GM12878 (cell line): ENCODE measurements around the gene CTIF. TPM values are rescaled to one million over a fixed set of nuclear protein-coding genes. Genes with fewer than 3 reads are reported as not detected.

Source experiments
- ATAC-seq: fragments of 200-7000 bp; cut with Tn5 transposase; 3 replicates; pipeline ENCODE4 v1.9.1; 2020; ENCODE audit warnings: mild to moderate bottlenecking, moderate library complexity
- BruUV-seq: library from RNA; stranded (reverse); fragments of 400-500 nt; replicated peaks from 2 replicates; lab custom pipeline; 2021; lab: Mats Ljungman, UMichigan
- CTCF ChIA-PET: fragments of 300-600 bp; sonication (Branson Sonifier 250); formaldehyde crosslinking; extraction: SDS; loops from one replicate; lab custom pipeline; 2021; ENCODE audit warnings: inconsistent platforms; lab: Yijun Ruan, JAX
- POLR2A ChIA-PET: fragments of 350-600 bp; formaldehyde crosslinking; extraction: SDS; loops from one replicate; lab custom pipeline; 2021; ENCODE audit warnings: inconsistent platforms; lab: Charles Lee
- RAD21 ChIA-PET: fragments of 300-600 bp; sonication (Branson Sonifier 250); formaldehyde crosslinking; loops from one replicate; lab custom pipeline; 2023; ENCODE audit warnings: antibody characterized with exemption; ENCODE audit not compliant: unreplicated experiment; lab: Charles Lee
- SMC1A ChIA-PET: fragments of 300-600 bp; sonication (Branson Sonifier 250); formaldehyde crosslinking; loops from one replicate; lab custom pipeline; 2023; ENCODE audit not compliant: unreplicated experiment, uncharacterized antibody; lab: Charles Lee
- DNase-seq: peaks from one replicate; pipeline ENCODE4 v3.0.0-alpha.2; 2011; ENCODE audit warnings: low read depth, low spot score
- FAIRE-seq: peaks from 3 replicates; lab custom pipeline; 2011; peaks lifted over from hg19 to GRCh38; lab: Jason Lieb, UNC
- H2AFZ ChIP-seq: 2 replicates; pipeline ENCODE4 v1.6.0; 2011; ENCODE audit warnings: low read depth, low read length, control low read depth; ENCODE audit not compliant: control insufficient read depth
- H3K27ac ChIP-seq: 2 replicates; pipeline ENCODE4 v1.5.1; 2011; ENCODE audit warnings: control low read depth; ENCODE audit not compliant: control insufficient read depth, insufficient read depth
- H3K27me3 ChIP-seq, 2 experiments: replicated peaks in 1 of 2; 2 replicates each; pipeline versions ENCODE4 v1.6.0 to v1.6.1; 2011; ENCODE audit warnings: low read length in 1 of 2; ENCODE audit not compliant: control insufficient read depth in 2 of 2, insufficient read depth in 2 of 2
- H3K36me3 ChIP-seq, 2 experiments: 2 replicates each; pipeline ENCODE4 v1.5.1; 2011; ENCODE audit warnings: low read length in 1 of 2; ENCODE audit not compliant: control insufficient read depth in 2 of 2, insufficient read depth in 2 of 2
- H3K4me1 ChIP-seq: 2 replicates; pipeline ENCODE4 v1.6.1; 2011; ENCODE audit warnings: mild to moderate bottlenecking, low read length, moderate library complexity, mixed read lengths; ENCODE audit not compliant: control insufficient read depth, insufficient read depth
- H3K4me2 ChIP-seq: 2 replicates; pipeline ENCODE4 v1.6.0; 2011; ENCODE audit warnings: control low read depth; ENCODE audit not compliant: control insufficient read depth, insufficient read depth
- H3K4me3 ChIP-seq: fragments of 200-600 bp; sonication (generic); 2 replicates; pipeline ENCODE4 v1.5.1; 2016
- H3K79me2 ChIP-seq: 2 replicates; pipeline ENCODE4 v1.6.0; 2011; ENCODE audit warnings: low read length; ENCODE audit not compliant: control insufficient read depth, insufficient read depth
- H3K9ac ChIP-seq: 2 replicates; pipeline ENCODE4 v1.8.0; 2011; ENCODE audit warnings: low read length, control low read depth, mixed read lengths; ENCODE audit not compliant: control insufficient read depth, insufficient read depth
- H3K9me3 ChIP-seq: replicated peaks from 3 replicates; pipeline ENCODE4 v1.5.1; 2011; ENCODE audit warnings: mild to moderate bottlenecking, low read length; ENCODE audit not compliant: control insufficient read depth, insufficient read depth
- H4K20me1 ChIP-seq: 2 replicates; pipeline ENCODE4 v1.6.0; 2011; ENCODE audit not compliant: control insufficient read depth, insufficient read depth
- MXI1 ChIP-seq: fragments of 150-350 bp; IDR thresholded peaks from 2 replicates; pipeline ENCODE4 v1.6.1; 2011; ENCODE audit warnings: low read depth, mild to moderate bottlenecking, inconsistent platforms, low read length, improper control_type of control experiment
- SREBF1 ChIP-seq: IDR thresholded peaks from 2 replicates; pipeline ENCODE4 v1.6.1; 2012; ENCODE audit warnings: mild to moderate bottlenecking, low read length
- TCF3 ChIP-seq: IDR thresholded peaks from 2 replicates; pipeline ENCODE4 v1.6.1; 2012; ENCODE audit warnings: low read depth, mild to moderate bottlenecking, low read length, borderline replicate concordance; ENCODE audit not compliant: insufficient read depth
- YY1 ChIP-seq: IDR thresholded peaks from 2 replicates; pipeline ENCODE4 v1.6.1; 2011; ENCODE audit warnings: low read depth, mild to moderate bottlenecking, low read length
- ZNF622 ChIP-seq: fragments of 450-650 bp; IDR thresholded peaks from 2 replicates; pipeline ENCODE4 v1.6.1; 2017; ENCODE audit warnings: mild to moderate bottlenecking, inconsistent platforms
- WGBS: methylation state at CpG from one replicate; pipeline ENCODE4 v1.1.6; 2016; ENCODE audit warnings: low lambda C conversion rate; ENCODE audit not compliant: insufficient replicate concordance, insufficient coverage; ENCODE audit errors: missing lambda C conversion rate; 5-methylcytosine and 5-hydroxymethylcytosine counted together
- in situ Hi-C: fragments of 300-500 bp; cut with MboI; formaldehyde crosslinking; loops from 9 replicates; pipeline ENCODE4 v1.14.3; 2018; ENCODE audit warnings: mixed read lengths
- intact Hi-C: fragments of 100-400 bp; cut with micrococcal nuclease; formaldehyde crosslinking; loops from one replicate; pipeline ENCODE4 v1.14.2; 2022; ENCODE audit not compliant: unreplicated experiment
- polyA plus RNA-seq, 11 experiments: library from polyadenylated mRNA; depleted of rRNA in 4 of 11; unstranded in 6 of 11; stranded (reverse) in 5 of 11; fragments of >200 nt; fragmentation: Nextera tagmentation in 4 of 11; fragmentation: Illumina TruSeq in 1 of 11; extraction: Ambion mirVana in 4 of 11; extraction: Trizol in 1 of 11; gene quantifications; 1 replicate in 1 of 11; 2 replicates in 10 of 11; pipeline versions ENCODE4 v1.2.1 to v1.2.3, GENCODE V29; 2011 to 2016; ENCODE audit warnings: inconsistent platforms in 2 of 11, missing spikeins in 2 of 11, low read depth in 1 of 11
- total RNA-seq, 4 experiments: library from RNA; depleted of rRNA in 3 of 4; stranded (reverse); fragments of >200 nt in 3 of 4; fragmentation: Illumina TruSeq in 1 of 4; extraction: Trizol in 1 of 4; gene quantifications; 2 replicates each; pipeline versions ENCODE4 v1.2.1 to v1.2.3, GENCODE V29; 2013 to 2021
- TF ChIP-seq, protein P1 (sequence below): IDR thresholded peaks from 2 replicates; pipeline ENCODE4 v1.6.1; 2012; ENCODE audit warnings: low read length, inconsistent platforms
- TF ChIP-seq, protein P2 (sequence below): fragments of 450-650 bp; IDR thresholded peaks from 2 replicates; pipeline ENCODE4 v1.6.1; 2018; ENCODE audit warnings: borderline replicate concordance, mild to moderate bottlenecking; ENCODE audit not compliant: partially characterized antibody

Gene CTIF
- total and polyA plus RNA-seq, 10 of the 15 experiments (the other 5 are each of a cell fraction or from before 2014, with no cell fraction given), result 0.06 to 11.6 (median 2.5) TPM

DNA sequence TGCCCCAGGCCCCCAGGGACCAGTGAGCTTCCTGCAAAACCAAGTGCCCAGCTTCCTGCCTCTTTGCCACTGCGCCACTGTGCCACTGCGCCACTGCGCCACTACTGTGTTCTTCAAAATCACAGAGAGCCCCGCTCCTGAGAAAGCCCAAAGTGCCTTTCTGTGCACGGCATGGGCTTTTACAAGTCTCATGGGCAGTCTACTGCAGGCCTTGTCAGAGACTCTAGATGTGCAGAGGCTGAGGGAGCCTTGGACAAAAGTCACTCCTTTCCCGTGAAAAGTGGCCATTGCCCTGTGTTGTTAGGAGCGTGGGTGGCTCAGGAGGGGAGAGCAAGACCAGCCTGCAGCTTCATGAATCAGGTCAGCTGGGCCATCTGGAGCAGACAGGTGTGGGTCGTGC is 231.4 kb downstream of the CTIF start:
- FAIRE-seq, result no peak
- no peak overlapping the region for H3K4me3 ChIP-seq
- no peaks in the 10 kb centered on the region for H3K9me3 ChIP-seq
- H3K79me2 ChIP-seq, result no peaks in the 10 kb centered on the region
- no peak for ATAC-seq
- H3K27me3 ChIP-seq, result no peaks in the 10 kb centered on the region
- no peak for TF ChIP-seq TCF3
- H3K9ac ChIP-seq, result no peak overlapping the region
- RAD21 ChIA-PET, result no interaction called here
- no peaks in the 10 kb centered on the region for H4K20me1 ChIP-seq
- H3K36me3 ChIP-seq, result no peaks in the 10 kb centered on the region; a peak in 1 of 4 replicates
- no TSS peak for BruUV-seq
- intact Hi-C loops (no loop called here), in situ Hi-C loops (no loop called here)
- no peaks in the 10 kb centered on the region for H3K4me1 ChIP-seq
- SMC1A ChIA-PET, result interaction anchor here (1.4 kb wide), 1 partner anchor 14 kb away, joined by 4 read pairs; no protein-coding TSS in a partner anchor
- H2AFZ ChIP-seq, result no peak overlapping the region
- no peak for DNase-seq
- no peak overlapping the region for H3K4me2 ChIP-seq
- 76% methylated on average over 8 of the region's 8 CpGs for WGBS
- POLR2A ChIA-PET, result no interaction called here
- CTCF ChIA-PET, result no interaction called here
- H3K27ac ChIP-seq, result no peak overlapping the region

DNA sequence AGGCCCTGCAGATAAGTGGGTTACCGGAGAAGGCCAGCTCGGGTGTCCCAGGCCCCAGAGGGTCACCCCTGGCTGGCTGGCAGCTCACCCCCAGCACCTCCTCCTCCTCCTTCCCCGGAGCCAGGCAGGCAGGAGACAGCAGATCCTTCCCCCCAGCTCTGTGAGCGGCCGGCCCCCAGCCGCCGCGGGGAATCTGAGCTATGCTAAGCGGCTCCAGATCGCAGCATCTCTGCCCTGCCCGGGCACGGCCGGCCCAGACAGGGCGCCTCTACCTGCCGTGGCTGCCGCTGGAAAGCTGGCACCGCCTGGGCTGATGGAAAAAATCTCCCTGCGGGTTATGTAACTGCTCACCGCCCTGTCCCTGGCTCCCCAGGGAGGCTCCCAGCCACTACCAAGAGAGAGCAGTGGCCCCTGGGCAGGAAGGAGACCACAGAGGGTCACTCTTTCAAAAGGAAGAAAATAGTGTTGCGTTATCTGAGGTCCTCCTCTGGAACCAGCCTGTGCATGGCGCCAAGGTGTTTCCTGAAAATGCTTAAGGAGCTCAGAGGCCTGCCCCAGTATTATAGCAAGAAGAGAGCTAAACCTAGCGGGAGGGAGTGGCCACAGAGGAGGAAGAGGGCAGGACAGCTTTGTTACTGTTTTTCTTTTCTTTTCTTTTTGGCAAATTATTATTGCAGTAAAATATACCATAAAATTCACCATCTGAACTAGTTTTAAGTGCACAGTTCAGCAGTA is 233.0 kb downstream of the CTIF start:
- no peak overlapping the region for H3K4me2 ChIP-seq
- no peaks in the 10 kb centered on the region for H3K36me3 ChIP-seq
- POLR2A ChIA-PET, result no interaction called here
- peaks cover 3% of the 10 kb centered on the region; the same call in 1 of the 2 replicates for H3K4me1 ChIP-seq
- FAIRE-seq (no peak), ATAC-seq (no peak), DNase-seq (no peak)
- H3K9ac ChIP-seq, result no peak overlapping the region
- H3K27ac ChIP-seq, result no peak overlapping the region
- 80% methylated on average over 22 of the region's 22 CpGs for WGBS
- no peak overlapping the region for H3K4me3 ChIP-seq
- H3K79me2 ChIP-seq, result no peaks in the 10 kb centered on the region
- TF ChIP-seq MXI1, result no peak
- TF ChIP-seq, protein P1, sequence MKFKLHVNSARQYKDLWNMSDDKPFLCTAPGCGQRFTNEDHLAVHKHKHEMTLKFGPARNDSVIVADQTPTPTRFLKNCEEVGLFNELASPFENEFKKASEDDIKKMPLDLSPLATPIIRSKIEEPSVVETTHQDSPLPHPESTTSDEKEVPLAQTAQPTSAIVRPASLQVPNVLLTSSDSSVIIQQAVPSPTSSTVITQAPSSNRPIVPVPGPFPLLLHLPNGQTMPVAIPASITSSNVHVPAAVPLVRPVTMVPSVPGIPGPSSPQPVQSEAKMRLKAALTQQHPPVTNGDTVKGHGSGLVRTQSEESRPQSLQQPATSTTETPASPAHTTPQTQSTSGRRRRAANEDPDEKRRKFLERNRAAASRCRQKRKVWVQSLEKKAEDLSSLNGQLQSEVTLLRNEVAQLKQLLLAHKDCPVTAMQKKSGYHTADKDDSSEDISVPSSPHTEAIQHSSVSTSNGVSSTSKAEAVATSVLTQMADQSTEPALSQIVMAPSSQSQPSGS, result no peak
- no peak for TF ChIP-seq YY1
- TF ChIP-seq ZNF622, result no peak
- TF ChIP-seq, protein P2, sequence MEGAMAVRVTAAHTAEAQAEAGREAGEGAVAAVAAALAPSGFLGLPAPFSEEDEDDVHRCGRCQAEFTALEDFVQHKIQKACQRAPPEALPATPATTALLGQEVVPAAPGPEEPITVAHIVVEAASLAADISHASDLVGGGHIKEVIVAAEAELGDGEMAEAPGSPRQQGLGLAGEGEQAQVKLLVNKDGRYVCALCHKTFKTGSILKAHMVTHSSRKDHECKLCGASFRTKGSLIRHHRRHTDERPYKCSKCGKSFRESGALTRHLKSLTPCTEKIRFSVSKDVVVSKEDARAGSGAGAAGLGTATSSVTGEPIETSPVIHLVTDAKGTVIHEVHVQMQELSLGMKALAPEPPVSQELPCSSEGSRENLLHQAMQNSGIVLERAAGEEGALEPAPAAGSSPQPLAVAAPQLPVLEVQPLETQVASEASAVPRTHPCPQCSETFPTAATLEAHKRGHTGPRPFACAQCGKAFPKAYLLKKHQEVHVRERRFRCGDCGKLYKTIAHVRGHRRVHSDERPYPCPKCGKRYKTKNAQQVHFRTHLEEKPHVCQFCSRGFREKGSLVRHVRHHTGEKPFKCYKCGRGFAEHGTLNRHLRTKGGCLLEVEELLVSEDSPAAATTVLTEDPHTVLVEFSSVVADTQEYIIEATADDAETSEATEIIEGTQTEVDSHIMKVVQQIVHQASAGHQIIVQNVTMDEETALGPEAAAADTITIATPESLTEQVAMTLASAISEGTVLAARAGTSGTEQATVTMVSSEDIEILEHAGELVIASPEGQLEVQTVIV, result no peak
- TF ChIP-seq SREBF1, result no peak
- BruUV-seq, result no TSS peak
- CTCF ChIA-PET, result interaction anchor here (0.6 to 1.1 kb wide), 2 partner anchors 59 to 205 kb away, joined by 3 to 5 read pairs; no protein-coding TSS in a partner anchor
- no peaks in the 10 kb centered on the region for H3K27me3 ChIP-seq
- SMC1A ChIA-PET, result interaction anchor here (0.6 to 1.4 kb wide), 6 partner anchors 16 to 270 kb away, joined by 3 to 4 read pairs (median 3); no protein-coding TSS in a partner anchor
- no peaks in the 10 kb centered on the region for H4K20me1 ChIP-seq
- RAD21 ChIA-PET, result interaction anchor here (0.5 to 0.9 kb wide), 2 partner anchors 17 to 395 kb away, joined by 3 read pairs; no protein-coding TSS in a partner anchor
- no peak overlapping the region for H2AFZ ChIP-seq
- H3K9me3 ChIP-seq, result no peaks in the 10 kb centered on the region
- intact Hi-C loops, result no loop called here
- in situ Hi-C loops, result no loop called here
